Measurements from ENCODE around the gene FAM222B. TPM values are rescaled to one million over a fixed set of nuclear protein-coding genes. Genes with fewer than 3 reads are reported as not detected.
A peak's percentile ranks its signal among the peaks of the same experiment; 100 is the strongest.

Gene FAM222B
- total and polyA plus RNA-seq, 9 of the 15 experiments (the other 6 are each of a cell fraction or from before 2014, with no cell fraction given), result 4.0 to 34.6 (median 7.5) TPM

DNA sequence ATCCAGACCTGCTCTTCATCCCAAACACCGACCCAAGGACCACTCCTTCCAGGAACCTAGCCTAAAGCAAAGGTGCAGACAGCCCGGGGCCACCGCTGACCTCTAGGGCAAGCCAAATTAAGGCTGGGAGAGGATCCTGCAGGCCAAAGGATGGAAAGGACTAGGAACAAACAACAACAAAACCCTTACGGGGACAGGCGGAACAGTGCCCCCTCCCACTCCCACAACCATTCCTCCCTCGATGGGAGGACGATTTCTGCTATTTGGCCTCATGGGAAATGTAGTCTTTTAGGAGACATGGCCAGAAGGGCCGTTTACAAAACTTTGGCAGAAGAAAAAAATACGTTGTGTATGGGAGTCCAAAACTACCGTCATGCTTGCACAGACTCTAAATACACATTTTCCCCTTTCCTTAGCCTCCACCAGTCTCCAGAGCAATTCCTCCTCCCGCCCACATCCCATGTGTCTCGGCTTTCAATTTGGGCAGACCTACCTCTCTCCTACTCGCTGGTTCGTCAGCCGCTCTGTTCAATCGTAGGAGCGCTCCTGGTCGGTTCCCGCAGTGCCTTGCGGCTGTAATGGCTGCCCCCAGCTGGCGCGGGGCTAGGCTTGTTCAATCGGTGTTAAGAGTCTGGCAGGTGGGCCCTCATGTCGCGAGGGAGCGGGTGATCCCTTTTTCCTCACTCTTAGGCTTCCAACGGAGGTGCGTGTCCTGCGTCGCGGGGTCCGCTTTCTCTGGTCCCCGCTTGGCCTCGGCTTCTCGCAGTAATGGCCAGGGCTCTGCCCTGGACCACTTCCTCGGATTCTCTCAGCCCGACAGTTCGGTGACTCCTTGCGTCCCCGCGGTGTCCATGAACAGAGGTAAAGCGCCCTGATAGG is 12.1 kb upstream of the FAM222B start, which contains the start of gene ERAL1 (continued):
- no peak; the same call in none of the 2 replicates for TF ChIP-seq ZNF589 (CRISPR knock-in tag; IDR thresholded peaks at IDR 0.05; ENCODE audit: low read depth)
- TF ChIP-seq, protein P1, sequence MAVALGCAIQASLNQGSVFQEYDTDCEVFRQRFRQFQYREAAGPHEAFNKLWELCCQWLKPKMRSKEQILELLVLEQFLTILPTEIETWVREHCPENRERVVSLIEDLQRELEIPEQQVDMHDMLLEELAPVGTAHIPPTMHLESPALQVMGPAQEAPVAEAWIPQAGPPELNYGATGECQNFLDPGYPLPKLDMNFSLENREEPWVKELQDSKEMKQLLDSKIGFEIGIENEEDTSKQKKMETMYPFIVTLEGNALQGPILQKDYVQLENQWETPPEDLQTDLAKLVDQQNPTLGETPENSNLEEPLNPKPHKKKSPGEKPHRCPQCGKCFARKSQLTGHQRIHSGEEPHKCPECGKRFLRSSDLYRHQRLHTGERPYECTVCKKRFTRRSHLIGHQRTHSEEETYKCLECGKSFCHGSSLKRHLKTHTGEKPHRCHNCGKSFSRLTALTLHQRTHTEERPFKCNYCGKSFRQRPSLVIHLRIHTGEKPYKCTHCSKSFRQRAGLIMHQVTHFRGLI (CRISPR knock-in tag; IDR thresholded peaks at IDR 0.05), result no peak
- peak; percentile 68 for TF ChIP-seq CTBP1 (IDR thresholded peaks at IDR 0.05; ENCODE audit: borderline replicate concordance)
- TF ChIP-seq BACH1 (tag; IDR thresholded peaks at IDR 0.05), result peak; percentile 77; the same call in 1 of the 2 replicates
- TF ChIP-seq ARHGAP35 (IDR thresholded peaks at IDR 0.05; ENCODE audit: partially characterized antibody), result no peak
- no peak for TF ChIP-seq NCOA4 (IDR thresholded peaks at IDR 0.05; ENCODE audit: partially characterized antibody)
- TF ChIP-seq DIDO1 (tag; IDR thresholded peaks at IDR 0.05; ENCODE audit: low read depth), result peak; percentile 52
- TF ChIP-seq ZNF23 (CRISPR knock-in tag; IDR thresholded peaks at IDR 0.05), result no peak
- TF ChIP-seq ZNF57 (CRISPR knock-in tag; IDR thresholded peaks at IDR 0.05), result no peak
- no peak for TF ChIP-seq HNRNPUL1 (IDR thresholded peaks at IDR 0.05; ENCODE audit: low read length)
- TF ChIP-seq, protein P2, sequence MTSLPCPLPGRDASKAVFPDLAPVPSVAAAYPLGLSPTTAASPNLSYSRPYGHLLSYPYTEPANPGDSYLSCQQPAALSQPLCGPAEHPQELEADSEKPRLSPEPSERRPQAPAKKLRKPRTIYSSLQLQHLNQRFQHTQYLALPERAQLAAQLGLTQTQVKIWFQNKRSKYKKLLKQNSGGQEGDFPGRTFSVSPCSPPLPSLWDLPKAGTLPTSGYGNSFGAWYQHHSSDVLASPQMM (CRISPR knock-in tag; IDR thresholded peaks at IDR 0.05), result no peak
- TF ChIP-seq SIN3A (IDR thresholded peaks at IDR 0.05; ENCODE audit: borderline replicate concordance in 2 of 2, control insufficient read depth in 1 of 2, low read depth in 2 of 2, low read length in 2 of 2), result peak; percentile 97
- TF ChIP-seq ELF1 (tag; IDR thresholded peaks at IDR 0.05), result peak; percentile 55
- no peak for TF ChIP-seq ZNF184 (CRISPR knock-in tag; IDR thresholded peaks at IDR 0.05)
- TF ChIP-seq SMAD4 (CRISPR knock-in tag; conservative IDR thresholded peaks at IDR 0.05), result peak; percentile 68; the same call in 1 of the 2 replicates
- TF ChIP-seq, protein P3, sequence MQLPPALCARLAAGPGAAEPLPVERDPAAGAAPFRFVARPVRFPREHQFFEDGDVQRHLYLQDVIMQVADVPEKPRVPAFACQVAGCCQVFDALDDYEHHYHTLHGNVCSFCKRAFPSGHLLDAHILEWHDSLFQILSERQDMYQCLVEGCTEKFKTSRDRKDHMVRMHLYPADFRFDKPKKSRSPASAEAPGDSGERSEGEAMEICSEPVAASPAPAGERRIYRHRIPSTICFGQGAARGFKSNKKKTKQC (CRISPR knock-in tag; IDR thresholded peaks at IDR 0.05), result 0 out of 2 replicates have a peak, but pooled peaks have one; percentile 40
- TF ChIP-seq, protein P4, sequence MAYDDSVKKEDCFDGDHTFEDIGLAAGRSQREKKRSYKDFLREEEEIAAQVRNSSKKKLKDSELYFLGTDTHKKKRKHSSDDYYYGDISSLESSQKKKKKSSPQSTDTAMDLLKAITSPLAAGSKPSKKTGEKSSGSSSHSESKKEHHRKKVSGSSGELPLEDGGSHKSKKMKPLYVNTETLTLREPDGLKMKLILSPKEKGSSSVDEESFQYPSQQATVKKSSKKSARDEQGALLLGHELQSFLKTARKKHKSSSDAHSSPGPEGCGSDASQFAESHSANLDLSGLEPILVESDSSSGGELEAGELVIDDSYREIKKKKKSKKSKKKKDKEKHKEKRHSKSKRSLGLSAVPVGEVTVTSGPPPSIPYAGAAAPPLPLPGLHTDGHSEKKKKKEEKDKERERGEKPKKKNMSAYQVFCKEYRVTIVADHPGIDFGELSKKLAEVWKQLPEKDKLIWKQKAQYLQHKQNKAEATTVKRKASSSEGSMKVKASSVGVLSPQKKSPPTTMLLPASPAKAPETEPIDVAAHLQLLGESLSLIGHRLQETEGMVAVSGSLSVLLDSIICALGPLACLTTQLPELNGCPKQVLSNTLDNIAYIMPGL (CRISPR knock-in tag; IDR thresholded peaks at IDR 0.05), result peak; percentile 51; the same call in 1 of the 2 replicates
- TF ChIP-seq, protein P5, sequence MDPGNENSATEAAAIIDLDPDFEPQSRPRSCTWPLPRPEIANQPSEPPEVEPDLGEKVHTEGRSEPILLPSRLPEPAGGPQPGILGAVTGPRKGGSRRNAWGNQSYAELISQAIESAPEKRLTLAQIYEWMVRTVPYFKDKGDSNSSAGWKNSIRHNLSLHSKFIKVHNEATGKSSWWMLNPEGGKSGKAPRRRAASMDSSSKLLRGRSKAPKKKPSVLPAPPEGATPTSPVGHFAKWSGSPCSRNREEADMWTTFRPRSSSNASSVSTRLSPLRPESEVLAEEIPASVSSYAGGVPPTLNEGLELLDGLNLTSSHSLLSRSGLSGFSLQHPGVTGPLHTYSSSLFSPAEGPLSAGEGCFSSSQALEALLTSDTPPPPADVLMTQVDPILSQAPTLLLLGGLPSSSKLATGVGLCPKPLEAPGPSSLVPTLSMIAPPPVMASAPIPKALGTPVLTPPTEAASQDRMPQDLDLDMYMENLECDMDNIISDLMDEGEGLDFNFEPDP (CRISPR knock-in tag; IDR thresholded peaks at IDR 0.05), result 0 out of 2 replicates have a peak, but pooled peaks have one; percentile 26
- TF ChIP-seq TAF15 (IDR thresholded peaks at IDR 0.05; ENCODE audit: low read depth, low read length), result 0 out of 2 replicates have a peak, but pooled peaks have one; percentile 66
- 0 out of 4 replicates have a peak, but pooled peaks of 1 of the 2 experiments have one; percentile 20 for TF ChIP-seq RCOR1 (IDR thresholded peaks at IDR 0.05; ENCODE audit: borderline replicate concordance in 1 of 2, low read depth in 2 of 2, low read length in 2 of 2)
- no peak for TF ChIP-seq KLF10 (CRISPR knock-in tag; IDR thresholded peaks at IDR 0.05)
- peak; percentile 28; the same call in 1 of the 2 replicates for TF ChIP-seq ZNF384 (IDR thresholded peaks at IDR 0.05; ENCODE audit: low read depth, low read length)

All from K562 (cell line).